ENCODE results near the gene UBE2O.

Gene UBE2O

DNA sequence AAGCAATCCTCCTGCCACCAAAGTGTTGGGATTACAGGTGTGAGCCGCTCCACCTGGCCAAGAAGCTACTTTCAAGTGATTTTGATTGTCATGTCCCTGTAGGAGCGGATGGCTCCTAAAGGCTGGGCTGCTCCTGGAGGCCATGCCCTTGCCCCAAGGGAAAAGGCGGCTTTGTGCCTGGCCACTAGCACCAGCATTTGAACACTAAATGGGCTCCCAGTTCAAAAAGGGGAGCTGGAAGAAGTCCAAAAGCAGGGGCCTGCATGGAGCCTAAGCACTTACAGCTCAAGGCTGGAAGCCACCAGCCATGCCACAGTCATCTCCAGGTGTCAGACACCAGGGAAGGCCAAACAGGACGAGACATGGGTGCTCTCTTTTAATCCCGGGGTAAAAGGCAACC lies 41.7 kb downstream of the UBE2O start:
- no peak overlapping the region for H3K27ac ChIP-seq (ENCODE audit: low read depth, low read length, poor library complexity, severe bottlenecking)
- TF ChIP-seq, protein P1, sequence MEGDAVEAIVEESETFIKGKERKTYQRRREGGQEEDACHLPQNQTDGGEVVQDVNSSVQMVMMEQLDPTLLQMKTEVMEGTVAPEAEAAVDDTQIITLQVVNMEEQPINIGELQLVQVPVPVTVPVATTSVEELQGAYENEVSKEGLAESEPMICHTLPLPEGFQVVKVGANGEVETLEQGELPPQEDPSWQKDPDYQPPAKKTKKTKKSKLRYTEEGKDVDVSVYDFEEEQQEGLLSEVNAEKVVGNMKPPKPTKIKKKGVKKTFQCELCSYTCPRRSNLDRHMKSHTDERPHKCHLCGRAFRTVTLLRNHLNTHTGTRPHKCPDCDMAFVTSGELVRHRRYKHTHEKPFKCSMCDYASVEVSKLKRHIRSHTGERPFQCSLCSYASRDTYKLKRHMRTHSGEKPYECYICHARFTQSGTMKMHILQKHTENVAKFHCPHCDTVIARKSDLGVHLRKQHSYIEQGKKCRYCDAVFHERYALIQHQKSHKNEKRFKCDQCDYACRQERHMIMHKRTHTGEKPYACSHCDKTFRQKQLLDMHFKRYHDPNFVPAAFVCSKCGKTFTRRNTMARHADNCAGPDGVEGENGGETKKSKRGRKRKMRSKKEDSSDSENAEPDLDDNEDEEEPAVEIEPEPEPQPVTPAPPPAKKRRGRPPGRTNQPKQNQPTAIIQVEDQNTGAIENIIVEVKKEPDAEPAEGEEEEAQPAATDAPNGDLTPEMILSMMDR (IDR thresholded peaks at IDR 0.05; ENCODE audit: low read length), result no peak
- no peaks in the 10 kb centered on the region for H3K9me2 ChIP-seq (ENCODE audit: low read depth, low read length)
- H4K20me1 ChIP-seq (ENCODE audit: insufficient read depth, low read length), result no peaks in the 10 kb centered on the region
- H3K4me3 ChIP-seq (ENCODE audit: low read depth, low read length, poor library complexity, severe bottlenecking), result no peak overlapping the region
- peaks cover 23% of the 10 kb centered on the region for H3K4me1 ChIP-seq (ENCODE audit: insufficient read depth, low read length, severe bottlenecking)
- no peaks in the 10 kb centered on the region for H3F3A ChIP-seq (ENCODE audit: insufficient read depth, low read length)
- H3K79me2 ChIP-seq (ENCODE audit: insufficient read depth, low read length), result no peaks in the 10 kb centered on the region
- no peaks in the 10 kb centered on the region for H3K27me3 ChIP-seq (ENCODE audit: insufficient read depth, low read length)
- no peak overlapping the region for H3K4me2 ChIP-seq (ENCODE audit: low read length)
- no peak overlapping the region for H3K9ac ChIP-seq (ENCODE audit: low read length)
- H3K9me3 ChIP-seq (ENCODE audit: low read length), result no peaks in the 10 kb centered on the region
- H2AFZ ChIP-seq (ENCODE audit: low read length), result no peak overlapping the region
- 0 out of 2 replicates have a peak, but pooled peaks cover 3% of the 10 kb centered on the region for H3K36me3 ChIP-seq (ENCODE audit: insufficient read depth, low read length)

DNA sequence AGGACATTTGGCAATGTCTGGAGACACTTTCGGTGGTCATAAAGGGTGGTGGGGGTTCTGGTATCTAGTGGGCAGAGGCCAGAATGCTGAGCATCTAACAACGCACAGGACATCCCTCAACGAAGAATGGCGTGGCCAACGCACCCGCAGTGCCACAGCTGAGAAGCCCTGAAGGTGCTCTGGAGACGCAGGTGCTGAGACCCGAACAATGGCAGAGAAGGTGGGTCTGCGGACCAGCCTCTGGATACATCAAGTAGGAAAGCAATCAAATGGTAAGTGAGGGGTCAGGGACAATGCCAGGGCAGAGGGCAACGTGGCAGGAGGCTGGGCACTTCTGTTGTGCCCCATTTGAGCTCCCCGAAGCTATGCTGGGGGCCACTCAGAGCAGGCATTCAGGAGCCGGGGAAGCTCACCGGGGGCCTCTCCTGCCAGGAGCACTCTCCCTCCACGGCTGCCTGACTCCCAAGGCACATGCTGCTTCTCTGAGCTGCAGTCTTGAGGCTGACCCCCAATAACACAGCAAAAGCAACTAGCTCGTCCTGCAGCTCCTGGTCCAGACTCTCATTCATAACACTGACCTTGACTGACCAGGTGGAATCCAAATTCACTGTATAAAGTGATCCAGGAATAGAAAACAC lies 42.5 kb downstream of the UBE2O start:
- Histone ChIP-seq H3K36me3 (ENCODE audit: insufficient read depth, low read length) (0 out of 2 replicates have a peak, but pooled peaks cover 3% of the 10 kb centered on the region), H3K9me2 (ENCODE audit: low read depth, low read length) (no peaks in the 10 kb centered on the region), H3K9me3 (ENCODE audit: low read length) (no peaks in the 10 kb centered on the region), H4K20me1 (ENCODE audit: insufficient read depth, low read length) (no peaks in the 10 kb centered on the region), H3K27ac (ENCODE audit: low read depth, low read length, poor library complexity, severe bottlenecking) (no peak overlapping the region), H3F3A (ENCODE audit: insufficient read depth, low read length) (no peaks in the 10 kb centered on the region), H3K4me2 (ENCODE audit: low read length) (no peak overlapping the region), H3K9ac (ENCODE audit: low read length) (no peak overlapping the region), H3K4me1 (ENCODE audit: insufficient read depth, low read length, severe bottlenecking) (peaks cover 31% of the 10 kb centered on the region), H3K79me2 (ENCODE audit: insufficient read depth, low read length) (no peaks in the 10 kb centered on the region), H3K27me3 (ENCODE audit: insufficient read depth, low read length) (no peaks in the 10 kb centered on the region), H3K4me3 (ENCODE audit: low read depth, low read length, poor library complexity, severe bottlenecking) (no peak overlapping the region), H2AFZ (ENCODE audit: low read length) (no peak overlapping the region)
- no peak for TF ChIP-seq EZH2 (IDR thresholded peaks at IDR 0.05; ENCODE audit: borderline replicate concordance, low read length)
- TF ChIP-seq, protein P1 (IDR thresholded peaks at IDR 0.05; ENCODE audit: low read length), result no peak

DNA sequence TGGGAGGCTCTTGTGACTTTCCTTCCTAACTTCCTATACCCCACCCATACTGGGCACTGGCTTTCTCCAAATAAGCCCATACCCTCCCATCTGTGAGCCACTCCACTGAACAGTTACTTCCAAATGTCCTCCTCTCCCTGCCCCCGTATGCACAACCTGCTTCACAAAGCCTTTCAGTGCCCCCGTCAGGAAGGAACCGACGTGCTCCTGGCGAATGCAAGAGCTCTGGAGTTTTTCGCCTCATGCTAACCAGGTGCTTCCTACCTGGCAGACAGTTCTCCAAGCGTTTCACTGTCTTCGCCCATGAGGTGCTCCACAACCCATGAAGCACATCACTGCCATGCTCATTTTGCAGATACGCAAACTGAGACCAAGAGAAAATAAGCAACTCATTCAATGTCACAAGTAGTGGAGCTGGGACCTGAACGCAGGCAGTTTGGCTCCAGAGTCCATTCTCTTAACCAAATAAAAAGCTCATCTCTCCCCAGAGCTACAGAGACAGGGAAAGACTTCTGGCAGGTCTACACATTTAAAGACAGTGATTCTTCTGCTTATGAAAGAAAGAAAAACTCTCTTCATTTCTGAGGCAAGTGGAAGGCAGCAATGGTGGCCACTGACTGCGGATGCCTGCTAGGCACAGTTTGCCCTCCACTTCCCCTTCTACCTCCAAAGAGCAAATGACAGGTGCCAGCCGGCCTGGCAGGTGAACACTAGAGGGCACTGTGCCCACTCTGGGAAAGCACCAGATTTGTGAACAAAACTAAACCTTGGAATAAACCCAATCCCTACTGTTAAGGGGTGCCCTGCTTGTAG lies 44.7 kb downstream of the UBE2O start:
- Histone ChIP-seq H3K9me2 (ENCODE audit: low read depth, low read length) (no peaks in the 10 kb centered on the region), H3K4me3 (ENCODE audit: low read depth, low read length, poor library complexity, severe bottlenecking) (no peak overlapping the region), H3F3A (ENCODE audit: insufficient read depth, low read length) (no peaks in the 10 kb centered on the region), H3K4me1 (ENCODE audit: insufficient read depth, low read length, severe bottlenecking) (peaks cover 32% of the 10 kb centered on the region), H2AFZ (ENCODE audit: low read length) (no peak overlapping the region), H3K9me3 (ENCODE audit: low read length) (no peaks in the 10 kb centered on the region), H3K36me3 (ENCODE audit: insufficient read depth, low read length) (peaks cover 11% of the 10 kb centered on the region), H3K27ac (ENCODE audit: low read depth, low read length, poor library complexity, severe bottlenecking) (peak overlapping the region; percentile 52), H3K79me2 (ENCODE audit: insufficient read depth, low read length) (no peaks in the 10 kb centered on the region), H3K27me3 (ENCODE audit: insufficient read depth, low read length) (no peaks in the 10 kb centered on the region), H3K4me2 (ENCODE audit: low read length) (peak overlapping the region; percentile 12; the same call in 1 of the 2 replicates), H4K20me1 (ENCODE audit: insufficient read depth, low read length) (no peaks in the 10 kb centered on the region), H3K9ac (ENCODE audit: low read length) (no peak overlapping the region)
- TF ChIP-seq, protein P1 (IDR thresholded peaks at IDR 0.05; ENCODE audit: low read length), result peak; percentile 97
- TF ChIP-seq EZH2 (IDR thresholded peaks at IDR 0.05; ENCODE audit: borderline replicate concordance, low read length), result no peak

Data from OCI-LY1 (cell line).